Uterus (tissue), 2 donors: ENCODE data around the gene PRKAG3.

Source experiments
- POLR2A ChIP-seq, 2 donors: fragments of 450-650 bp; IDR thresholded peaks; one replicate each; pipeline ENCODE4 v1.6.1; 2016; ENCODE audit warnings: antibody characterized with exemption in 2 of 2, mild to moderate bottlenecking in 1 of 2, moderate library complexity in 1 of 2
- TF ChIP-seq, protein P1 (sequence below), 4 experiments: fragments of 200-600 bp in 2 of 4; fragments of 450-650 bp in 2 of 4; sonication (generic) in 2 of 4; IDR thresholded peaks; one replicate each; pipeline ENCODE4 v1.5.1; 2016 to 2019; ENCODE audit warnings: antibody characterized with exemption in 4 of 4, mild to moderate bottlenecking in 2 of 4, moderate library complexity in 1 of 4

DNA sequence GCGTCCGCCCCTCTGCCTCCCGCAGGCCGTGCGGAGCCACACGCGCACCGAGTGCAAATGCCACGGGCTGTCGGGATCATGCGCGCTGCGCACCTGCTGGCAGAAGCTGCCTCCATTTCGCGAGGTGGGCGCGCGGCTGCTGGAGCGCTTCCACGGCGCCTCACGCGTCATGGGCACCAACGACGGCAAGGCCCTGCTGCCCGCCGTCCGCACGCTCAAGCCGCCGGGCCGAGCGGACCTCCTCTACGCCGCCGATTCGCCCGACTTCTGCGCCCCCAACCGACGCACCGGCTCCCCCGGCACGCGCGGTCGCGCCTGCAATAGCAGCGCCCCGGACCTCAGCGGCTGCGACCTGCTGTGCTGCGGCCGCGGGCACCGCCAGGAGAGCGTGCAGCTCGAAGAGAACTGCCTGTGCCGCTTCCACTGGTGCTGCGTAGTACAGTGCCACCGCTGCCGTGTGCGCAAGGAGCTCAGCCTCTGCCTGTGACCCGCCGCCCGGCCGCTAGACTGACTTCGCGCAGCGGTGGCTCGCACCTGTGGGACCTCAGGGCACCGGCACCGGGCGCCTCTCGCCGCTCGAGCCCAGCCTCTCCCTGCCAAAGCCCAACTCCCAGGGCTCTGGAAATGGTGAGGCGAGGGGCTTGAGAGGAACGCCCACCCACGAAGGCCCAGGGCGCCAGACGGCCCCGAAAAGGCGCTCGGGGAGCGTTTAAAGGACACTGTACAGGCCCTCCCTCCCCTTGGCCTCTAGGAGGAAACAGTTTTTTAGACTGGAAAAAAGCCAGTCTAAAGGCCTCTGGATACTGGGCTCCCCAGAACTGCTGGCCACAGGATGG, 42.0 kb upstream of the PRKAG3 start:
- TF ChIP-seq, protein P1, sequence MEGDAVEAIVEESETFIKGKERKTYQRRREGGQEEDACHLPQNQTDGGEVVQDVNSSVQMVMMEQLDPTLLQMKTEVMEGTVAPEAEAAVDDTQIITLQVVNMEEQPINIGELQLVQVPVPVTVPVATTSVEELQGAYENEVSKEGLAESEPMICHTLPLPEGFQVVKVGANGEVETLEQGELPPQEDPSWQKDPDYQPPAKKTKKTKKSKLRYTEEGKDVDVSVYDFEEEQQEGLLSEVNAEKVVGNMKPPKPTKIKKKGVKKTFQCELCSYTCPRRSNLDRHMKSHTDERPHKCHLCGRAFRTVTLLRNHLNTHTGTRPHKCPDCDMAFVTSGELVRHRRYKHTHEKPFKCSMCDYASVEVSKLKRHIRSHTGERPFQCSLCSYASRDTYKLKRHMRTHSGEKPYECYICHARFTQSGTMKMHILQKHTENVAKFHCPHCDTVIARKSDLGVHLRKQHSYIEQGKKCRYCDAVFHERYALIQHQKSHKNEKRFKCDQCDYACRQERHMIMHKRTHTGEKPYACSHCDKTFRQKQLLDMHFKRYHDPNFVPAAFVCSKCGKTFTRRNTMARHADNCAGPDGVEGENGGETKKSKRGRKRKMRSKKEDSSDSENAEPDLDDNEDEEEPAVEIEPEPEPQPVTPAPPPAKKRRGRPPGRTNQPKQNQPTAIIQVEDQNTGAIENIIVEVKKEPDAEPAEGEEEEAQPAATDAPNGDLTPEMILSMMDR (IDR thresholded peaks at IDR 0.05): no peak
- no peak for TF ChIP-seq POLR2A (IDR thresholded peaks at IDR 0.05)
